Right cardiac atrium (tissue), 5 donors: ENCODE results near the gene DCST1. TPM values are rescaled to one million over a fixed set of nuclear protein-coding genes. Genes with fewer than 3 reads are reported as not detected.

Experiments used
- ATAC-seq, 2 donors: fragments of 200-7000 bp; cut with Tn5 transposase; one replicate each; pipeline versions ENCODE4 v1.8.0 to v1.9.1; 2020; ENCODE audit warnings: moderate library complexity in 2 of 2, mild to moderate bottlenecking in 1 of 2
- DNase-seq, 3 donors: peaks; one replicate each; pipeline ENCODE4 v3.0.0-alpha.2; 2020
- H3K27ac ChIP-seq: one replicate; pipeline ENCODE4 v1.5.1; 2013; ENCODE audit warnings: mild to moderate bottlenecking, low read length, control low read depth, moderate library complexity
- H3K27me3 ChIP-seq: one replicate; pipeline ENCODE4 v1.6.1; 2013; ENCODE audit not compliant: control insufficient read depth, insufficient read depth
- H3K4me1 ChIP-seq: one replicate; pipeline ENCODE4 v1.6.1; 2013; ENCODE audit warnings: low read length; ENCODE audit not compliant: control insufficient read depth, insufficient read depth
- H3K4me3 ChIP-seq: one replicate; pipeline ENCODE4 v1.5.1; 2013; ENCODE audit warnings: low read length, control low read depth
- H3K9me3 ChIP-seq: one replicate; pipeline ENCODE4 v1.6.1; 2013; ENCODE audit warnings: low read length; ENCODE audit not compliant: control insufficient read depth
- WGBS: extraction: QIAGEN DNeasy Blood & Tissue Kit; methylation state at CpG from one replicate; pipeline ENCODE4 v1.1.7; 2013; 5-methylcytosine and 5-hydroxymethylcytosine counted together
- intact Hi-C, 4 donors: fragments of 100-400 bp; cut with DNase I; formaldehyde crosslinking; loops; one replicate each; pipeline versions ENCODE4 v1.11.0 to v1.14.0; 2022 to 2023
- polyA plus RNA-seq: library from polyadenylated mRNA; stranded (reverse); fragments of 200-250 nt; gene quantifications from one replicate; pipeline ENCODE4 v1.2.3, GENCODE V29; 2013
- total RNA-seq, 4 donors: library from RNA; stranded (reverse); fragmentation: NEBNext Ultra II Directional; extraction: Animal tissue kit (Norgen Biotek cat#: 25700); gene quantifications; one replicate each; pipeline ENCODE4 v1.2.1, GENCODE V29; 2021
- donor health status: healthy with polysubstance abuse.
- donor health status: DM: no; HTN: yes; CAD: no.
- donor health status: DM: no; HTN: no; CAD: no.
- donor health status: DM: no; HTN: yes; CAD: no; lungs with severe emphysema.
- donor health status: DM: yes; HTN: yes; CAD: no.

DCST1 gene
- total and polyA plus RNA-seq, 5 donors = not detected

- intact Hi-C loops = loop anchor here in 2 of 4 donors (10.0 kb wide), 3 partner anchors 95 to 515 kb away; partner anchors contain the start of genes CKS1B (in 1 of the 2), PBXIP1 (in 1 of the 2), SHC1 (in 1 of the 2) and UBE2Q1 (in 1 of the 2)
- no peak overlapping the region for H3K27ac ChIP-seq
- no peak for ATAC-seq
- no peak overlapping the region for H3K4me3 ChIP-seq
- peak in 2 of 3 donors; percentile 52 to 53 for DNase-seq
- no peaks in the 10 kb centered on the region for H3K9me3 ChIP-seq
- H3K4me1 ChIP-seq = peaks cover 4% of the 10 kb centered on the region
- H3K27me3 ChIP-seq = no peaks in the 10 kb centered on the region
- WGBS = 76% methylated on average over 7 of the region's 7 CpGs
Observed at GRCh38 chr1:155069551-155070157, 36.0 kb downstream of the DCST1 start.

GRCh38 chr1:155070158-155070621, 36.6 kb downstream of the DCST1 start:
- Histone ChIP-seq H3K9me3 (no peaks in the 10 kb centered on the region), H3K4me1 (peaks cover 4% of the 10 kb centered on the region), H3K4me3 (peak overlapping the region; percentile 41), H3K27ac (no peak overlapping the region), H3K27me3 (no peaks in the 10 kb centered on the region)
- ATAC-seq (no peak), DNase-seq (peak in 2 of 3 donors; percentile 50 to 58)
- intact Hi-C loops = loop anchor here in 1 of 4 donors (10.0 kb wide), 1 partner anchor 515 kb away; the partner anchor contains the start of gene UBE2Q1
- 39% methylated on average over 28 of the region's 28 CpGs for WGBS

GRCh38 chr1:155070721-155071569, 37.3 kb downstream of the DCST1 start:
- Histone ChIP-seq H3K9me3 (no peaks in the 10 kb centered on the region), H3K27ac (no peak overlapping the region), H3K4me3 (peak overlapping the region; percentile 41), H3K27me3 (no peaks in the 10 kb centered on the region), H3K4me1 (peaks cover 4% of the 10 kb centered on the region)
- ATAC-seq (peak; percentile 79 to 87), DNase-seq (peak; percentile 83 to 94 (median 90))
- 5% methylated on average over 61 of the region's 61 CpGs for WGBS
- intact Hi-C loops = loop anchor here in 1 of 4 donors (10.0 kb wide), 1 partner anchor 516 kb away; the partner anchor contains the start of gene UBE2Q1

- ATAC-seq = no peak
- no peak overlapping the region for H3K4me3 ChIP-seq
- intact Hi-C loops = loop anchor here in 1 of 4 donors (10.0 kb wide), 1 partner anchor 517 kb away; the partner anchor contains the start of gene UBE2Q1
- no peaks in the 10 kb centered on the region for H3K9me3 ChIP-seq
- WGBS = 60% methylated on average over 14 of the region's 14 CpGs
- peak in 2 of 3 donors; percentile 58 to 59 for DNase-seq
- peaks cover 4% of the 10 kb centered on the region for H3K4me1 ChIP-seq
- no peak overlapping the region for H3K27ac ChIP-seq
- H3K27me3 ChIP-seq = no peaks in the 10 kb centered on the region
Observed at GRCh38 chr1:155071701-155072100, 38.1 kb downstream of the DCST1 start.

- H3K9me3 ChIP-seq = no peaks in the 10 kb centered on the region
- ATAC-seq (no peak), DNase-seq (peak in 1 of 3 donors; percentile 36)
- H3K4me1 ChIP-seq = peaks cover 4% of the 10 kb centered on the region
- no peaks in the 10 kb centered on the region for H3K27me3 ChIP-seq
- no peak overlapping the region for H3K4me3 ChIP-seq
- H3K27ac ChIP-seq = no peak overlapping the region
- WGBS = 55% methylated on average over 7 of the region's 7 CpGs
- intact Hi-C loops = loop anchor here in 1 of 4 donors (10.0 kb wide), 1 partner anchor 518 kb away; the partner anchor contains the start of gene UBE2Q1
Observed at GRCh38 chr1:155072531-155073289, 39.1 kb downstream of the DCST1 start.

- intact Hi-C loops = loop anchor here in 1 of 4 donors (10.0 kb wide), 1 partner anchor 519 kb away; the partner anchor contains the start of gene UBE2Q1
- no peaks in the 10 kb centered on the region for H3K9me3 ChIP-seq
- no peak overlapping the region for H3K4me3 ChIP-seq
- peaks cover 4% of the 10 kb centered on the region for H3K4me1 ChIP-seq
- no peaks in the 10 kb centered on the region for H3K27me3 ChIP-seq
- ATAC-seq (no peak), DNase-seq (peak in 2 of 3 donors; percentile 21 to 29)
- WGBS = 98% methylated on average over 3 of the region's 3 CpGs
- no peak overlapping the region for H3K27ac ChIP-seq
Observed at GRCh38 chr1:155073377-155074242, 40.0 kb downstream of the DCST1 start.

GRCh38 chr1:155075535-155075934, 41.9 kb downstream of the DCST1 start:
- Histone ChIP-seq H3K27ac (no peak overlapping the region), H3K9me3 (no peaks in the 10 kb centered on the region), H3K4me1 (peaks cover under 1% of the 10 kb centered on the region), H3K27me3 (no peaks in the 10 kb centered on the region), H3K4me3 (no peak overlapping the region)
- DNase-seq (peak in 1 of 3 donors; percentile 20), ATAC-seq (no peak)
- WGBS = 75% methylated on average over 5 of the region's 5 CpGs
- intact Hi-C loops = loop anchor here in 1 of 4 donors (10.0 kb wide), 1 partner anchor 521 kb away; the partner anchor contains the start of gene UBE2Q1

GRCh38 chr1:155076371-155076770, 42.7 kb downstream of the DCST1 start:
- no peak for ATAC-seq
- WGBS = 60% methylated on average over 1 of the region's 1 CpG
- Histone ChIP-seq H3K4me1 (peaks cover 3% of the 10 kb centered on the region), H3K27ac (no peak overlapping the region), H3K27me3 (no peaks in the 10 kb centered on the region), H3K4me3 (no peak overlapping the region), H3K9me3 (no peaks in the 10 kb centered on the region)
- intact Hi-C loops = loop anchor here in 1 of 4 donors (10.0 kb wide), 1 partner anchor 522 kb away; the partner anchor contains the start of gene UBE2Q1
- no peak for DNase-seq

GRCh38 chr1:155077346-155077745, 43.7 kb downstream of the DCST1 start:
- Histone ChIP-seq H3K4me3 (no peak overlapping the region), H3K9me3 (no peaks in the 10 kb centered on the region), H3K27me3 (no peaks in the 10 kb centered on the region), H3K4me1 (peaks cover 3% of the 10 kb centered on the region), H3K27ac (no peak overlapping the region)
- no peak for ATAC-seq
- intact Hi-C loops = loop anchor here in 1 of 4 donors (10.0 kb wide), 1 partner anchor 523 kb away; the partner anchor contains the start of gene UBE2Q1
- WGBS = 80% methylated on average over 3 of the region's 3 CpGs
- DNase-seq = peak in 1 of 3 donors; percentile 1
